ENCODE measurements around the gene SLC16A12.
"Not testable (repeated sequence)": the region's sequence is repeated elsewhere in the genome, so short reads cannot be mapped to it uniquely, and the experiment has no call there.

SLC16A12 gene

DNA sequence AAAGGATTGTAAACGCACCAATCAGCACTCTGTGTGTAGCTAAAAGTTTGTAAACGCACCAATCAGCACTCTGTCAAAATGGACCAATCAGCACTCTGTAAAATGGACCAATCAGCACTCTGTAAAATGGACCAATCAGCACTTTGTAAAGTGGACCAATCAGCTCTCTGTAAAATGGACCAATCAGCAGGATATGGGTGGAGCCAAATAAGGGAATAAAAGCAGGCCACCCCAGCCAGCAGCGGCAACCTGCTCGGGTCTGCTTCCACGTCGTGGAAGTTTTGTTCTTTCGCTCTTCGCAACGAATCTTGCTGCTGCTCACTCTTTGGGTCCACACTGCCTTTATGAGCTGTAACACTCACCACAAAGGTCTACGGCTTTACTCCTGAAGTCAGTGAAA, 123.1 kb downstream of the SLC16A12 start:
- not testable (repeated sequence) for H3K4me3 ChIP-seq (ENCODE audit: low read depth in 1 of 2, low read length in 2 of 2); H3K9ac ChIP-seq (ENCODE audit: low read length); H3K36me3 ChIP-seq (ENCODE audit: insufficient read depth, low read length); H3K9me3 ChIP-seq (ENCODE audit: low read length); H3K27ac ChIP-seq (ENCODE audit: low read depth, low read length); H3K27me3 ChIP-seq (ENCODE audit: control insufficient read depth in 1 of 2, insufficient read depth in 2 of 2, low read length in 2 of 2)
- peaks cover 19% of the 10 kb centered on the region for H3K4me1 ChIP-seq (ENCODE audit: insufficient read depth, low read length)

GRCh38 chr10:89411135-89411534, 124.3 kb downstream of the SLC16A12 start:
- not testable (repeated sequence) for H3K27me3 ChIP-seq (ENCODE audit: control insufficient read depth in 1 of 2, insufficient read depth in 2 of 2, low read length in 2 of 2); H3K27ac ChIP-seq (ENCODE audit: low read depth, low read length); H3K4me3 ChIP-seq (ENCODE audit: low read depth in 1 of 2, low read length in 2 of 2); H3K9ac ChIP-seq (ENCODE audit: low read length); H3K36me3 ChIP-seq (ENCODE audit: insufficient read depth, low read length); H3K9me3 ChIP-seq (ENCODE audit: low read length)
- H3K4me1 ChIP-seq (ENCODE audit: insufficient read depth, low read length): peaks cover 12% of the 10 kb centered on the region

- H3K4me3 ChIP-seq (ENCODE audit: low read depth in 1 of 2, low read length in 2 of 2); H3K27ac ChIP-seq (ENCODE audit: low read depth, low read length); H3K9me3 ChIP-seq (ENCODE audit: low read length); H3K9ac ChIP-seq (ENCODE audit: low read length); H3K4me1 ChIP-seq (ENCODE audit: insufficient read depth, low read length); H3K36me3 ChIP-seq (ENCODE audit: insufficient read depth, low read length); H3K27me3 ChIP-seq (ENCODE audit: control insufficient read depth in 1 of 2, insufficient read depth in 2 of 2, low read length in 2 of 2): not testable (repeated sequence)
Measured at GRCh38 chr10:89410551-89410950, 124.8 kb downstream of the SLC16A12 start.

GRCh38 chr10:89409282-89409681, 126.1 kb downstream of the SLC16A12 start:
- not testable (repeated sequence) for H3K36me3 ChIP-seq (ENCODE audit: insufficient read depth, low read length); H3K27me3 ChIP-seq (ENCODE audit: control insufficient read depth in 1 of 2, insufficient read depth in 2 of 2, low read length in 2 of 2); H3K27ac ChIP-seq (ENCODE audit: low read depth, low read length); H3K9ac ChIP-seq (ENCODE audit: low read length); H3K4me3 ChIP-seq (ENCODE audit: low read depth in 1 of 2, low read length in 2 of 2); H3K9me3 ChIP-seq (ENCODE audit: low read length); H3K4me1 ChIP-seq (ENCODE audit: insufficient read depth, low read length)

DNA sequence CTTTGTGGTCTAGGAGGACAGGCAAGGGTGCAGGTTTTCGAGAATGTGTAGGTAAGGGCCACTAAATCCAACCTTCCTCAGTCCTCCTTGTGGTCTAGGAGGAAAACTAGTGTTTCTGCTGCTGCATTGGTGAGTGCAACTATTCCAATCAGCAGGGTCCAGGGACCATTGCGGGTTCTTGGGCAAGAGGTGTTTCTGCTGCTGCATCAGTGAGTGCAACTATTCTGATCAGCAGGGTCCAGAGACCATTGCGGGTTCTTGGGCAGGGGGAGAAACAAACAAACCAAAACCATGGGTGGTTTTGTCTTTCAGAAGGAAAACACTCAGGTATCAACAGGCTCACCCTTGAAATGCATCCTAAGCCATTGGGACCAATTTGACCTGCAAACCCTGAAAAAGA, 127.6 kb downstream of the SLC16A12 start:
- not testable (repeated sequence) for H3K4me3 ChIP-seq (ENCODE audit: low read depth in 1 of 2, low read length in 2 of 2); H3K27me3 ChIP-seq (ENCODE audit: control insufficient read depth in 1 of 2, insufficient read depth in 2 of 2, low read length in 2 of 2); H3K27ac ChIP-seq (ENCODE audit: low read depth, low read length); H3K4me1 ChIP-seq (ENCODE audit: insufficient read depth, low read length); H3K9me3 ChIP-seq (ENCODE audit: low read length); H3K9ac ChIP-seq (ENCODE audit: low read length)
- H3K36me3 ChIP-seq (ENCODE audit: insufficient read depth, low read length): peaks cover 13% of the 10 kb centered on the region

GRCh38 chr10:89406178-89406577, 129.2 kb downstream of the SLC16A12 start:
- not testable (repeated sequence) for H3K9ac ChIP-seq (ENCODE audit: low read length); H3K4me3 ChIP-seq (ENCODE audit: low read depth in 1 of 2, low read length in 2 of 2); H3K4me1 ChIP-seq (ENCODE audit: insufficient read depth, low read length); H3K27ac ChIP-seq (ENCODE audit: low read depth, low read length); H3K27me3 ChIP-seq (ENCODE audit: control insufficient read depth in 1 of 2, insufficient read depth in 2 of 2, low read length in 2 of 2); H3K9me3 ChIP-seq (ENCODE audit: low read length)
- peaks cover 21% of the 10 kb centered on the region for H3K36me3 ChIP-seq (ENCODE audit: insufficient read depth, low read length)

- Histone ChIP-seq H3K36me3 (ENCODE audit: insufficient read depth, low read length) (peaks cover 21% of the 10 kb centered on the region), H3K27ac (ENCODE audit: low read depth, low read length) (no peak overlapping the region), H3K9ac (ENCODE audit: low read length) (no peak overlapping the region), H3K9me3 (ENCODE audit: low read length) (no peaks in the 10 kb centered on the region), H3K4me1 (ENCODE audit: insufficient read depth, low read length) (no peaks in the 10 kb centered on the region), H3K27me3 (ENCODE audit: control insufficient read depth in 1 of 2, insufficient read depth in 2 of 2, low read length in 2 of 2) (no peaks in the 10 kb centered on the region), H3K4me3 (ENCODE audit: low read depth in 1 of 2, low read length in 2 of 2) (no peak overlapping the region)
Measured at GRCh38 chr10:89404104-89405047, 131.0 kb downstream of the SLC16A12 start.

DNA sequence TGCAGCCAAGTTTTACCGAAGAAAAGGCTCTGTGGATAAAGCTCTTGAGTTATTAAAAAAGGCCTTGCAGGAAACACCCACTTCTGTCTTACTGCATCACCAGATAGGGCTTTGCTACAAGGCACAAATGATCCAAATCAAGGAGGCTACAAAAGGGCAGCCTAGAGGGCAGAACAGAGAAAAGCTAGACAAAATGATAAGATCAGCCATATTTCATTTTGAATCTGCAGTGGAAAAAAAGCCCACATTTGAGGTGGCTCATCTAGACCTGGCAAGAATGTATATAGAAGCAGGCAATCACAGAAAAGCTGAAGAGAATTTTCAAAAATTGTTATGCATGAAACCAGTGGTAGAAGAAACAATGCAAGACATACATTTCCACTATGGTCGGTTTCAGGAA, 132.4 kb downstream of the SLC16A12 start:
- Histone ChIP-seq H3K4me3 (ENCODE audit: low read depth in 1 of 2, low read length in 2 of 2) (no peak overlapping the region), H3K9me3 (ENCODE audit: low read length) (no peaks in the 10 kb centered on the region), H3K36me3 (ENCODE audit: insufficient read depth, low read length) (peaks cover 21% of the 10 kb centered on the region), H3K27me3 (ENCODE audit: control insufficient read depth in 1 of 2, insufficient read depth in 2 of 2, low read length in 2 of 2) (no peaks in the 10 kb centered on the region), H3K9ac (ENCODE audit: low read length) (no peak overlapping the region), H3K27ac (ENCODE audit: low read depth, low read length) (no peak overlapping the region), H3K4me1 (ENCODE audit: insufficient read depth, low read length) (no peaks in the 10 kb centered on the region)

DNA sequence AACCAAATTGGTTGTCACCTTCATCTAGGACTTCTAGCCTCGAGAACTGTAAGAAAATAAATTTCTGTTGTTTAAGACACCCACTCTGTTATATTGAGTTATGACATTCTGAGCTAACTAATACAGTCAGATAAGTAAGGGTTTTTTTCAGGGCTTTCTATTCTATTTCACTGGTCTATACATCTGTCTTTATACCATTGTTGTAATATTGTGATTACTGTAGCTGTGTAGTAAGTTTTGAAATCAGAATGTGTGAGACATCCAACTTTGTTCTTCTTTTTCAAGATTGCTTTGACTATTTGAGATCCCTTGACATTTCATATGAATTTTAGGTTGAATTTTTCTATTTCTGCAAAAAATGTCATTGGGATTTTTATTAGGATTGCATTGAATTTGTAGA, 135.4 kb downstream of the SLC16A12 start:
- no peak overlapping the region for H3K4me3 ChIP-seq (ENCODE audit: low read depth in 1 of 2, low read length in 2 of 2)
- H3K36me3 ChIP-seq (ENCODE audit: insufficient read depth, low read length): peaks cover 21% of the 10 kb centered on the region
- no peaks in the 10 kb centered on the region for H3K9me3 ChIP-seq (ENCODE audit: low read length)
- H3K4me1 ChIP-seq (ENCODE audit: insufficient read depth, low read length): peaks cover 7% of the 10 kb centered on the region
- H3K27ac ChIP-seq (ENCODE audit: low read depth, low read length): no peak overlapping the region
- H3K9ac ChIP-seq (ENCODE audit: low read length): no peak overlapping the region
- no peaks in the 10 kb centered on the region for H3K27me3 ChIP-seq (ENCODE audit: control insufficient read depth in 1 of 2, insufficient read depth in 2 of 2, low read length in 2 of 2)

- H3K36me3 ChIP-seq (ENCODE audit: insufficient read depth, low read length): peaks cover 12% of the 10 kb centered on the region
- no peaks in the 10 kb centered on the region for H3K27me3 ChIP-seq (ENCODE audit: control insufficient read depth in 1 of 2, insufficient read depth in 2 of 2, low read length in 2 of 2)
- peaks cover 20% of the 10 kb centered on the region for H3K4me1 ChIP-seq (ENCODE audit: insufficient read depth, low read length)
- H3K27ac ChIP-seq (ENCODE audit: low read depth, low read length): no peak overlapping the region
- no peak overlapping the region for H3K9ac ChIP-seq (ENCODE audit: low read length)
- H3K9me3 ChIP-seq (ENCODE audit: low read length): no peaks in the 10 kb centered on the region
- no peak overlapping the region for H3K4me3 ChIP-seq (ENCODE audit: low read depth in 1 of 2, low read length in 2 of 2)
Measured at GRCh38 chr10:89398003-89398749, 137.2 kb downstream of the SLC16A12 start.

DNA sequence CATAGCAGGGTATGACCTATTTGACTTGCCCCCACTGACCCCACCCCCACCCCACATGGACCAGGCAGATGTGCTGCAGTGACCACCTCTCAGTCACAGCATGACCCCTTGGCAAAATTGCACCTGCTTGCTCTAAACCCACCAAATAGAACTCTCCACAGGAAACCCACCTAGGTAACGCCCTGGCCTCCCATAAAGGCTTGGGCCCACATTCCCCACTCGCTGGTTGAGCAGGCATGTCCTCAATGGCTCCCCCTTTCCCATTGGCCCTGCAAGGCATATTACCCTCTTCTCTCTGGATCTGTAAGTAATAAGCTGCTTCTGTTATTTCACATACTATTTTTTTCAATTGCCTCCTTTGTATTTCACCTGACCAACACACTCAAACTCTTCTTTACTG, 140.3 kb downstream of the SLC16A12 start:
- Histone ChIP-seq H3K4me1 (ENCODE audit: insufficient read depth, low read length) (peaks cover 40% of the 10 kb centered on the region), H3K4me3 (ENCODE audit: low read depth in 1 of 2, low read length in 2 of 2) (no peak overlapping the region), H3K27me3 (ENCODE audit: control insufficient read depth in 1 of 2, insufficient read depth in 2 of 2, low read length in 2 of 2) (no peaks in the 10 kb centered on the region), H3K9ac (ENCODE audit: low read length) (no peak overlapping the region), H3K27ac (ENCODE audit: low read depth, low read length) (no peak overlapping the region), H3K36me3 (ENCODE audit: insufficient read depth, low read length) (no peaks in the 10 kb centered on the region), H3K9me3 (ENCODE audit: low read length) (no peaks in the 10 kb centered on the region)
